ENCODE measurements around the gene CIAO3.
"Not testable (repeated sequence)": the region's sequence is repeated elsewhere in the genome, so short reads cannot be mapped to it uniquely, and the experiment has no call there.

The CIAO3 gene

DNA sequence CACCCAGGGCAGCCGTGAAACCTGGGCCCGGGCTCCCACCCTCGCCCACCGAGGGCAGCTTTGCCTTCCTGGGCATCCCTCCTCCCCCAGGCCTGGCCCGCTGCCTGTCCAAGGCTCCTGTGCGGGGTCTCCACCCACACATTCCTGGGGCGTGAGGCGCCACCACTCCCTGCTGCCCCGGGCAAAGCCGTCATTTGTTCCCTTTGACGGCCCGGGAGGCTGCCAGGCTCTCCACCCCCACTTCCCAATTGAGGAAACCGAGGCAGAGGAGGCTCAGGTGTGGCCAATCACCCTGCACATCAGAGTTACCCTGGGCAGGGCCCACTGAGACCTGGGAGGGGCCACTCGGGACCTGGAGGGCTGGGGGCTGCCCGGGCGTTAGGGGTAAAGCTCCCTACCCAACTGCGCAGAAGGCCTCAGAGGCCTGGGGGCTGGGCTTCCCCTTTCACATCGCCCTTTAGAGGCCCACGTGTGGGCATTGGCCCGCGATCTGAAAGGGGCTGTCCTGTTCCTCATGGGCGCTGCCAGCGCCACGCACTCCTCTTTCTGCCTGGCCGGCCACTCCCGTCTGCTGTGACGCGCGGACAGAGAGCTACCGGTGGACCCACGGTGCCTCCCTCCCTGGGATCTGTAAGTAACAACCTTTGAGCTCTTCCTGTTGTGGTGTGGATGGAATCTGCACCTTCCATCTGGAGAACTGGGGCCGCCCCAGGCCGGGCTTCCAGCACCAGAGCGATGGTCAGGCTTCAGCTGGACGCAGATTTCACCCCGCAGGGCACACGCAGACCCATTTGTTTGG lies 19.9 kb upstream of the CIAO3 start, which contains the start of gene MSLN:
TSS of gene MSLN (plus strand) at position 190 of the 799 bp plus-strand sequence. CDS start 1,947 bp downstream, outside the sequence.
- DNase-seq (ENCODE audit: low read depth, low spot score) = no peak

GRCh38 chr16:760065-760464 lies 19.3 kb upstream of the CIAO3 start:
- no peak for DNase-seq (ENCODE audit: low read depth, low spot score)

GRCh38 chr16:759110-759910 lies 18.5 kb upstream of the CIAO3 start:
- no peak for DNase-seq (ENCODE audit: low read depth, low spot score)

- DNase-seq (ENCODE audit: low read depth, low spot score) = no peak
Measured at GRCh38 chr16:756428-756827, 15.6 kb upstream of the CIAO3 start.

DNA sequence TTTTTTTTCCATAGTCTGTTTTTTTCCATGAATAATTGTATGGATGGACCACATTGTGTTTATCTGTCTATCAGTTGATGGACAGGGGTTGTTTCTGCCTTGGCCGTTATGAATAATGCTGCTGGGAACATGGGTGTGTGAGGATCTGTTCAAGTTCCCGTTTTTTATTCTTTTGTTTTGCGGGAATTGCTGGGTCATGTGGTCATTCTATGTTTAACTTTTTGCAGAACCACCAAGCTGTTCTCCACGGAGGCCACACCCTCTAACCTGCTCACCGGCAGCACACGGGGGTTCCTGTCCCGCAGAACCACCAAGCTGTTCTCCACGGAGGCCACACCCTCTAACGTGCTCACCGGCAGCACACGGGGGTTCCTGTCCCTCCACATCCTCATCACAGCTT lies 13.9 kb upstream of the CIAO3 start:
- no peak for DNase-seq (ENCODE audit: low read depth, low spot score)

GRCh38 chr16:754121-754607 lies 13.4 kb upstream of the CIAO3 start:
- DNase-seq (ENCODE audit: low read depth, low spot score) = not testable (repeated sequence)

DNA sequence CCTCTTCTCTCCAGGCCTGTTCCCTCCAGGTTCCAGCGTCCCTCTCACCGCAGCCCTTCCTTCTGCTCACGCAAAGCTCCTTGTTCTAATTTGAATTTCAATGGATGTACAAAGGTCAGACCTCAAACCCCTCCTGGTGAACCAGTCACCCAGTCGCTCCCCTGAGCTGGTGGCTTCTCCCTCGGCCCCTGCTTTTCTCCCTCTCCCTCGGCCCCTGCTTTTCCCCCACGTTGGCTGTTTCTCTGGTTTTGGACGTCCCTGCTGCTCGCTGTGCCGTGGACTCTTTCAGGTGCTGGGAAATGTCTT lies 11.2 kb upstream of the CIAO3 start:
- DNase-seq (ENCODE audit: low read depth, low spot score) = no peak

GRCh38 chr16:751152-752006 lies 10.6 kb upstream of the CIAO3 start:
- no peak for DNase-seq (ENCODE audit: low read depth, low spot score)

DNA sequence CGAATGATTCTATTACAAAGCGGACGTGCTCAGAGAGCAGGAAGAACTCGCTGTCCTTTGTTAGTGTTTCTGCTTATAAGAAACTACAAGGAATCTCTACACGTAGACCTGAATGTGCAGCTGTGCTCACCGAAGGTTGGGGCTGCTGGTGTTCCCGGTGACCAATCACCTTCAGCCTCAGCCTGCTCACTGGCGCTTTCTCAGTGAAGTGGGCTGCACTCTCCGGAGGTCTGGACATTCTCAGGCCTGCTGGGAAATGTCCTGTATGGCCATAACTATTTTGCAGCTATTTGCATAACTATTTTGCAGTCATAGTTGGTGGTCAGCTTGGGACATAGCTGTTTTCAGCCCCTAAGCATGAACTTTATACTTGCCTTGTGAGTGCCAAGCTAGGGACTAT lies 9.7 kb upstream of the CIAO3 start:
- no peak for DNase-seq (ENCODE audit: low read depth, low spot score)

- DNase-seq (ENCODE audit: low read depth, low spot score) = no peak
Measured at GRCh38 chr16:749010-749409, 8.2 kb upstream of the CIAO3 start.

DNA sequence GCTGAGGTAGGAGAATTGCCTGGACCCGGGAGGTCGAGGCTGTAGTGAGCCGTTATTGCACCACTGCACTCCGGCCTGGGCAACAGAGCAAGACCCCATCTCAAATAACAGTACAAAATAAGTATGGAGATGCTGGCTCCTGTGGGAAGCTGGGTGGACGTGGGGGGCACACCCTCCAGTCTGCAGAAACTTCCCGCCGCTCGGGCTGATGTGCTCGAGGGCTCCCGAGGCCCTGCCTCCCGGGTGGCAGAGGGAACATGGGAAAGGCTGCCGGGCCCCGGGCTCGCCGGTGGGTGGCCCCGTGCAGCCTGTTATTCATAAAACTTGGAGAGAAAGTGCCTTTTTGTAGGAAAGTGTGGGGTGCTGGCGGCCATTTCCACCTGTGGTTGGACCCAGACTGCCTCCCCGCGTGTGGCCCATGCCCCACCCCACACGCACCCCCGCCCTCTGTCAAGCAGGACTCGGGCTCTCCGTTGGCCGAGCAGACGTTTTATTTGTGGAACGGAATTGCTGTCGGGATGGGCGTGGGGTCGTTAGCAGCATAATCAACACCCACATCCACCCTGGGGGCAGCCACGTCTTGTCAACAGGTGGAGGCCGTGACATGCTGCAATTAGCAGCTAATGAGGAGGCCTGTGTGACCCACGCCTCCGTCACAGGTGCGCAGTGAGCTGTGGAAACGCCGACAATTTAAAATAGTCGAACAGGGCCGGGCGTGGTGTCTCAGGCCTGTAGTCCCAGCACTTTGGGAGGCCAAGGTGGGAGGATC lies 7.4 kb upstream of the CIAO3 start:
- DNase-seq (ENCODE audit: low read depth, low spot score) = no peak

- no peak for DNase-seq (ENCODE audit: low read depth, low spot score)
Measured at GRCh38 chr16:746637-747036, 5.8 kb upstream of the CIAO3 start.

GRCh38 chr16:745739-746138 lies 4.9 kb upstream of the CIAO3 start:
- no peak for DNase-seq (ENCODE audit: low read depth, low spot score)

- no peak for DNase-seq (ENCODE audit: low read depth, low spot score)
Measured at GRCh38 chr16:743794-744500, 3.1 kb upstream of the CIAO3 start.

GRCh38 chr16:742894-743293 lies 2.1 kb upstream of the CIAO3 start:
- DNase-seq (ENCODE audit: low read depth, low spot score) = not testable (repeated sequence)

DNA sequence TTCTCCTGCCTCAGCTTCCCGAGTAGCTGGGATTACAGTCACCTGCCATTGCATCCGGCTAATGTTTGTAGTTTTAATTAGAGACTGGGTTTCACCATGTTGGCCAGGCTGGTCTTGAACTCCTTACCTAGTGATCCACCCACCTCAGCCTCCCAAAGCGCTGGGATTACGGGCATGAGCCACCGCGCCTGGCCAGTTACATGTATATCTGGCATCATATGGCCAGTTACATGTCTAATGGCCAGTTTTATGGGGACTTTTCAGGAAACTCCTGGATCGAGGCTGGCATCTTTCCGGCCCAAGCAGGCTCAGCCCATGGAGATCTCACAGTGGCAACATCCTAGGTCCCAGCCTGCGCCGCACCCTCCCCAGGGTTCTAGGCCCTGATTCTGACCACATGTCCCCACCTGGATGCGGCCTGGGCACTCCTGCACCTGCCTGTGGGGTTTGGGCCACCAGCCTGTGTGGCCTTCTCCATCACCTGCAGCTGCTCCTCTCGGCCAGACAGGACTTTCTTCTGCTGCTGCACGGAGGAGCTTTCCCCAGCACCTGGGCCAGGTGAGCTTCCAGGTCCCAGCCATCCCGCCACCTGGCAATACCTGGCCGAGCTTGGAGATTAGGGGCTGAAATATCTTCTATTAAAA lies 1.3 kb upstream of the CIAO3 start:
- DNase-seq (ENCODE audit: low read depth, low spot score) = no peak

- no peak for DNase-seq (ENCODE audit: low read depth, low spot score)
Measured at GRCh38 chr16:740459-740763, 386 bp downstream of the CIAO3 start.

GRCh38 chr16:739560-740458 lies 988 bp downstream of the CIAO3 start:
- no peak for DNase-seq (ENCODE audit: low read depth, low spot score)

DNA sequence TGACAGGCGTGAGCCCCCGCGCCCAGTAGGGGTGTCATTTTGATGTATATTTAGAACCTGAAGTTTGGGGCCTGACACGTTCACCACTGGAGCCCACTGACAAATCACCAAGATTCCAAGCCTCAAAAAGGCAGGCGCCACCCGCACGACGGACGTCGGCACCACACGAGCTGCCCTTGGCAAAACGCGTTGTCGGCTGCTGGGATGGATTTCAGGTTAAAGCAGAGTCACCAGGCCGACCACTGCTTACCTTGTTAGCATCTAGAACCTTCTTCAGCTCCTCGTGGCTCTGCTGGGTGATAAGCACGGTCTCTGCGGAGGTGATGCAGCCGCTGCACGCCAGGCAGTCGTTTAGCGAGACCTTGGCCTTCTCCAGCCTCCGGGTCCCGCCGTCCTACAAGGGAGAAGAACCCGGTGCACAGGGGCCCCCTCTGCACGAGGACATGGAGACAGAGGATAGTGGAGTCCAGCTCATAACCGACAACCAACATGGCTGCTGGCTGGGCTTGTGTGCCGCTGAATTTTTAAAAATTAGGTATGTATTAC lies 3.8 kb downstream of the CIAO3 start:
- no peak for DNase-seq (ENCODE audit: low read depth, low spot score)

Data from activated CD4-positive, CD25-positive, alpha-beta regulatory T cell treated with anti-CD3 and anti-CD28 coated beads, Interleukin-2, amount 50 U/mL, for 16 hours (primary cell).